Liver (tissue), 9 donors: ENCODE results near the gene KCNMA1. TPM values are rescaled to one million over a fixed set of nuclear protein-coding genes. Genes with fewer than 3 reads are reported as not detected.

Experiments
- DNase-seq: peaks from one replicate; pipeline ENCODE4 v3.0.0-alpha.2; 2017; ENCODE audit warnings: low spot score
- H3K27ac ChIP-seq, 2 donors: one replicate each; pipeline ENCODE4 v1.7.0; 2013; ENCODE audit warnings: inconsistent platforms in 2 of 2, low read length in 2 of 2, control low read depth in 1 of 2, low read depth in 1 of 2, mild to moderate bottlenecking in 1 of 2
- H3K27me3 ChIP-seq, 4 donors: one replicate each; pipeline versions ENCODE4 v1.6.1 to v1.7.0; 2013; ENCODE audit warnings: low read length in 3 of 4, inconsistent platforms in 1 of 4, mild to moderate bottlenecking in 1 of 4, moderate library complexity in 1 of 4; ENCODE audit not compliant: control insufficient read depth in 4 of 4, insufficient read depth in 4 of 4
- H3K36me3 ChIP-seq, 4 donors: one replicate each; pipeline versions ENCODE4 v1.6.1 to v1.7.0; 2013; ENCODE audit warnings: low read length in 3 of 4, mild to moderate bottlenecking in 3 of 4, low read depth in 1 of 4, moderate library complexity in 1 of 4; ENCODE audit not compliant: control insufficient read depth in 4 of 4, insufficient read depth in 3 of 4
- H3K4me1 ChIP-seq, 4 donors: one replicate each; pipeline versions ENCODE4 v1.6.1 to v1.7.0; 2013; ENCODE audit warnings: low read length in 3 of 4, mild to moderate bottlenecking in 3 of 4, moderate library complexity in 1 of 4; ENCODE audit not compliant: control insufficient read depth in 4 of 4, insufficient read depth in 4 of 4
- H3K4me3 ChIP-seq, 3 donors: one replicate each; pipeline versions ENCODE4 v1.6.1 to v1.7.0; 2013; ENCODE audit warnings: low read length in 3 of 3, control low read depth in 1 of 3, low read depth in 1 of 3, mild to moderate bottlenecking in 1 of 3
- H3K9ac ChIP-seq, 2 donors: one replicate each; pipeline ENCODE4 v1.7.0; 2013; ENCODE audit warnings: low read length in 2 of 2, mild to moderate bottlenecking in 2 of 2, moderate library complexity in 2 of 2, control low read depth in 1 of 2, low read depth in 1 of 2
- H3K9me3 ChIP-seq, 4 donors: one replicate each; pipeline versions ENCODE4 v1.6.1 to v1.7.0; 2013; ENCODE audit warnings: low read length in 3 of 4; ENCODE audit not compliant: control insufficient read depth in 4 of 4
- EGR1 ChIP-seq, 2 donors: IDR thresholded peaks; 2 replicates each; pipeline ENCODE4 v1.6.1; 2016 to 2018; ENCODE audit warnings: antibody characterized with exemption in 2 of 2, low read depth in 2 of 2
- FOXA1 ChIP-seq: IDR thresholded peaks from 2 replicates; pipeline ENCODE4 v1.6.1; 2016; ENCODE audit warnings: antibody characterized with exemption
- GABPA ChIP-seq, 2 donors: IDR thresholded peaks in 1 of 2; conservative IDR thresholded peaks in 1 of 2; 2 replicates each; pipeline ENCODE4 v1.6.1; 2016; ENCODE audit warnings: antibody characterized with exemption in 2 of 2, mild to moderate bottlenecking in 1 of 2, moderate library complexity in 1 of 2
- HNF4A ChIP-seq, 2 donors: conservative IDR thresholded peaks; 2 replicates each; pipeline ENCODE4 v1.6.1; 2016; ENCODE audit warnings: antibody characterized with exemption in 2 of 2, mild to moderate bottlenecking in 2 of 2
- HNF4G ChIP-seq: IDR thresholded peaks from 2 replicates; pipeline ENCODE4 v1.6.1; 2016; ENCODE audit warnings: antibody characterized with exemption
- JUND ChIP-seq, 2 donors: IDR thresholded peaks; 2 replicates each; pipeline ENCODE4 v1.6.1; 2016; ENCODE audit warnings: antibody characterized with exemption in 2 of 2
- NR2F2 ChIP-seq: IDR thresholded peaks from 2 replicates; pipeline ENCODE4 v1.6.1; 2016; ENCODE audit warnings: antibody characterized with exemption
- REST ChIP-seq: IDR thresholded peaks from 2 replicates; pipeline ENCODE4 v1.6.1; 2016; ENCODE audit warnings: antibody characterized with exemption, mild to moderate bottlenecking
- RXRA ChIP-seq, 2 donors: IDR thresholded peaks; 2 replicates each; pipeline ENCODE4 v1.6.1; 2017 to 2018; ENCODE audit warnings: antibody characterized with exemption in 2 of 2, mild to moderate bottlenecking in 1 of 2
- SP1 ChIP-seq: IDR thresholded peaks from 2 replicates; pipeline ENCODE4 v1.6.1; 2018; ENCODE audit warnings: antibody characterized with exemption, mild to moderate bottlenecking
- TAF1 ChIP-seq: conservative IDR thresholded peaks from 2 replicates; pipeline ENCODE4 v1.6.1; 2016; ENCODE audit warnings: antibody characterized with exemption, mild to moderate bottlenecking
- YY1 ChIP-seq: IDR thresholded peaks from 2 replicates; pipeline ENCODE4 v1.6.1; 2016; ENCODE audit warnings: antibody characterized with exemption, mild to moderate bottlenecking
- ZBTB33 ChIP-seq: IDR thresholded peaks from 2 replicates; pipeline ENCODE4 v1.6.1; 2016; ENCODE audit warnings: antibody characterized with exemption
- WGBS: extraction: QIAGEN DNeasy Blood & Tissue Kit; methylation state at CpG from one replicate; pipeline ENCODE4 v1.1.7; 2013; 5-methylcytosine and 5-hydroxymethylcytosine counted together
- polyA plus RNA-seq, 2 donors: library from polyadenylated mRNA; stranded (reverse) in 1 of 2; unstranded in 1 of 2; fragments of 200-250 nt in 1 of 2; fragments of >200 nt in 1 of 2; fragmentation: Nextera tagmentation in 1 of 2; extraction: Ambion mirVana in 1 of 2; gene quantifications; one replicate each; pipeline versions ENCODE4 v1.2.1 to v1.2.3, GENCODE V29; 2013 to 2015
- total RNA-seq, 2 donors: library from RNA; depleted of rRNA; stranded (reverse); fragments of >200 nt; gene quantifications; one replicate each; pipeline ENCODE4 v1.2.3, GENCODE V29; 2014
- TF ChIP-seq, protein P1 (sequence below): IDR thresholded peaks from 2 replicates; pipeline ENCODE4 v1.6.1; 2016; ENCODE audit warnings: antibody characterized with exemption
- TF ChIP-seq, protein P2 (sequence below): fragments of 150-350 bp; IDR thresholded peaks from 2 replicates; pipeline ENCODE4 v1.5.1; 2017; ENCODE audit warnings: improper control_type of control experiment, low read depth, low read length; ENCODE audit not compliant: missing input control
- donor health status: healthy.
- donor health status: healthy.
- donor health status: healthy.
- donor health status: healthy.
- donor health status: healthy.

The KCNMA1 gene
- total and polyA plus RNA-seq, 4 donors: 2.5 to 9.7 (median 4.7) TPM

- Histone ChIP-seq H3K27me3 (no peaks in the 10 kb centered on the region), H3K27ac (no peak overlapping the region), H3K9ac (no peak overlapping the region), H3K4me1 (peaks cover 0 to 5% (median 2%) of the 10 kb centered on the region in 4 donors), H3K36me3 (peaks cover 0 to 2% (median 1%) of the 10 kb centered on the region in 4 donors), H3K9me3 (no peaks in the 10 kb centered on the region), H3K4me3 (no peak overlapping the region)
- DNase-seq: no peak
- no peak for TF ChIP-seq NR2F2
- no peak for TF ChIP-seq ZBTB33
- no peak for TF ChIP-seq GABPA (IDR thresholded peaks at IDR 0.05 in 1 of 2, conservative IDR thresholded peaks at IDR 0.05 in 1 of 2)
- TF ChIP-seq JUND (IDR thresholded peaks at IDR 0.05): no peak
- TF ChIP-seq, protein P1, sequence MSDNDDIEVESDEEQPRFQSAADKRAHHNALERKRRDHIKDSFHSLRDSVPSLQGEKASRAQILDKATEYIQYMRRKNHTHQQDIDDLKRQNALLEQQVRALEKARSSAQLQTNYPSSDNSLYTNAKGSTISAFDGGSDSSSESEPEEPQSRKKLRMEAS: no peak
- no peak for TF ChIP-seq TAF1
- TF ChIP-seq, protein P2, sequence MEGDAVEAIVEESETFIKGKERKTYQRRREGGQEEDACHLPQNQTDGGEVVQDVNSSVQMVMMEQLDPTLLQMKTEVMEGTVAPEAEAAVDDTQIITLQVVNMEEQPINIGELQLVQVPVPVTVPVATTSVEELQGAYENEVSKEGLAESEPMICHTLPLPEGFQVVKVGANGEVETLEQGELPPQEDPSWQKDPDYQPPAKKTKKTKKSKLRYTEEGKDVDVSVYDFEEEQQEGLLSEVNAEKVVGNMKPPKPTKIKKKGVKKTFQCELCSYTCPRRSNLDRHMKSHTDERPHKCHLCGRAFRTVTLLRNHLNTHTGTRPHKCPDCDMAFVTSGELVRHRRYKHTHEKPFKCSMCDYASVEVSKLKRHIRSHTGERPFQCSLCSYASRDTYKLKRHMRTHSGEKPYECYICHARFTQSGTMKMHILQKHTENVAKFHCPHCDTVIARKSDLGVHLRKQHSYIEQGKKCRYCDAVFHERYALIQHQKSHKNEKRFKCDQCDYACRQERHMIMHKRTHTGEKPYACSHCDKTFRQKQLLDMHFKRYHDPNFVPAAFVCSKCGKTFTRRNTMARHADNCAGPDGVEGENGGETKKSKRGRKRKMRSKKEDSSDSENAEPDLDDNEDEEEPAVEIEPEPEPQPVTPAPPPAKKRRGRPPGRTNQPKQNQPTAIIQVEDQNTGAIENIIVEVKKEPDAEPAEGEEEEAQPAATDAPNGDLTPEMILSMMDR: no peak
- no peak for TF ChIP-seq FOXA1
- TF ChIP-seq HNF4A (conservative IDR thresholded peaks at IDR 0.05): no peak
- TF ChIP-seq RXRA (IDR thresholded peaks at IDR 0.05): no peak
- TF ChIP-seq YY1: no peak
- TF ChIP-seq HNF4G: no peak
- no peak for TF ChIP-seq EGR1 (IDR thresholded peaks at IDR 0.05; ENCODE audit: low read depth in 2 of 2)
- no peak for TF ChIP-seq REST
- no peak for TF ChIP-seq SP1
- WGBS: 89% methylated on average over 2 of the region's 2 CpGs
Measured at GRCh38 chr10:77060913-77061312, 576.7 kb downstream of the KCNMA1 start.

GRCh38 chr10:77056650-77057049 lies 581.0 kb downstream of the KCNMA1 start:
- Histone ChIP-seq H3K4me1 (peaks cover 0 to 5% (median 2%) of the 10 kb centered on the region in 4 donors), H3K27ac (no peak overlapping the region), H3K9ac (no peak overlapping the region), H3K36me3 (peaks cover 0 to 2% (median 0%) of the 10 kb centered on the region in 4 donors), H3K9me3 (no peaks in the 10 kb centered on the region), H3K4me3 (no peak overlapping the region), H3K27me3 (no peaks in the 10 kb centered on the region)
- TF ChIP-seq GABPA (IDR thresholded peaks at IDR 0.05 in 1 of 2, conservative IDR thresholded peaks at IDR 0.05 in 1 of 2): no peak
- TF ChIP-seq YY1: peak; percentile 45
- peak; percentile 19 to 43 for TF ChIP-seq HNF4A (conservative IDR thresholded peaks at IDR 0.05)
- peak; percentile 80 to 90 for TF ChIP-seq RXRA (IDR thresholded peaks at IDR 0.05)
- TF ChIP-seq SP1: no peak
- 92% methylated on average over 2 of the region's 2 CpGs for WGBS
- no peak for DNase-seq
